ELF-1 (cell line): Measurements from ENCODE around the gene PTPRR.

Source experiments
- DNase-seq: peaks from one replicate; pipeline ENCODE4 v3.0.0-alpha.2; 2016; ENCODE audit warnings: low read depth, low spot score

PTPRR gene

DNA sequence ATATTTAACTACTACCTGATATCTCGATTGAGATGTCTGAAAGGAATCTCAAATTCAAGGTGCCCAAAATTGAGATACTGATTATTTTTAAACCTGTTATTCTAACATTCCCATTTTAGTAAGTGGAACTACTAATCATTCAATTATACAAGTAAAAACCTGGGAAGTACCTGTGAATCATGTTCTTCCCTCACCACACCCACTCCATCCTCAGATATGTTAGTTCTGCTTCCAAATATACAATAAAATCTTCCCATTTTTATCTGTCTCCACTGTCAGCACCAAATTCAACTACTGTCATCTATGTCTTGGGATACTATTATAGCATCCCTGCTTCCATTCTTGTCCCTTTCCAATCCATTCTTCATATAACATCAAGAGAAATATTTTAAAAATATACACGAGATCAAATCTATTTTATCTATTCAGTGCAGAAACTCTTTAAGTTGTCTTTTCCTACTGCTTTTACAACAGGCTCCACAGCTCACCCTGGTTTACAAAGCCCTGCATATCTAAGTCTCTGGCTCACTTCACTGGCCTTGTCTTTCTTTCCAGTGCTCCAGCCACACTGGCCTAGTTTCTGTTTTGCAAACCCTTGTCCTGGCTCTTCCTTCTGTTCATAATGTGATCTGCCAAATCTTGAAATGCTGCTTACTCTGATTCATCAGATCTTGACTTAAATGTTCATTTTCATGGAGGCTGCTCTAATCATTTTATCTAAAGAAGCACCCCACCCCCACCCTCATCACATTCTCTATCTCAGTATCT is 122.3 kb downstream of the PTPRR start:
- DNase-seq: no peak

- no peak for DNase-seq
These were observed 123.5 kb downstream of the PTPRR start for GRCh38 chr12:70796989-70797388.

DNA sequence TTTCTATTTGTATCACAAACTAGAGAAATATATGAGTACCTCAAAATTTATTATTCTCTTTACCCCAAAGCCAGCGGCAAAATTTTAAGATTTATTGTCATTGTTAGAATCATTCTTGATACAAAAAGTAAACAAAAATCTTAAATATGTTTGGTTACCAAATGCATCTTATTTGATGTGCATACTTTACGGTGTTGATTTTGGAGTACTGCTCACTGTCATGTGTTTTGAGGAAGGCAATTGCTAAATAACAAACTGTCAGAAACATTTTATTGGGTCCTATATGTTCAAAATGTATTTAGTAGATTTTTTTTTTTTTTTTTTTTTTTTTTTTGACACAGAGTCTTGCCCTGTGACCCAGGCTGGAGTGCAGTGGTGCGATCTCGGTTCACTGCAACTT is 124.9 kb downstream of the PTPRR start:
- DNase-seq: no peak

- no peak for DNase-seq
These were observed 126.4 kb downstream of the PTPRR start for GRCh38 chr12:70794131-70794530.

GRCh38 chr12:70788774-70789173 is 131.8 kb downstream of the PTPRR start:
- no peak for DNase-seq

- no peak for DNase-seq
These were observed 132.9 kb downstream of the PTPRR start for GRCh38 chr12:70787612-70788011.

GRCh38 chr12:70785896-70786295 is 134.6 kb downstream of the PTPRR start:
- no peak for DNase-seq

- DNase-seq: no peak
These were observed 136.4 kb downstream of the PTPRR start for GRCh38 chr12:70784042-70784668.

DNA sequence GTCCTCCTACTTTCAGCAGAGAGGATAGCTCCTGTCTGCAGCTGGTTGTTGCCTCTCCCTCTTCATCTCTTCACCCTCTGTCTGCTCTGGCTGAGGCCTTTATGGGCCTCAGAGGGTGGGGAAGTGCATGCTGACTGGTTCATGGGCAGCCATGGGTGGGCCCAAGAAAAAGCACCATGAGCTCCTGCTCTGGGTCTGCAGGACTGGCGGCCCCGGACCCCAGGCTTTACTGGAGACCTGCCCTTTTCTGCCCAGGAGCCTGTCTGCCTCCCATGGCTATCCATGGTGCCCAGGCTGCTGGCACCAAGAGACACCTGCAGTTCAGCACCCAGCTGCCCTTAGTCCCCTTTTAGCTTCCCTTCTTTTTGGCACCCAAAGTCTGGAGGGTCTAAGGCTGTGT is 137.1 kb downstream of the PTPRR start:
- no peak for DNase-seq

DNA sequence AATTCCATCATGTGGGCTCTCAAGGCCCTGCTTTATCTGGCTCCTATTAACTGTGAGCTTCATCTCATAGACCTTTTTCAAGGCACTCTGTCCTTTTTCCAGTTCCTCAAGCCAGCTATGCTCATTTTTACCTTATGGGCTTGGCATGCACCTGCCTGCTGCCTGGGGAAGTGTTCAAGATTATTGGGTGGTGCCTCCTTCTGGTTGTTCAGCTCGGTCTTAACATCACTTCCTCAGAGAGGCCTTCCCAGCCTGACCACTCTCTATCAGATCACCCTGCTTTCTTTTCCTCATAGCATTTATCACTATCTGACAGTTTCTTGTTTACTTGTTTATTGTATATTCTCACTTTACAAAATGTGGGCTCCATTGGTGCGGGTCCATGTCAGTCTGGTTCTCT is 141.3 kb downstream of the PTPRR start:
- no peak for DNase-seq

DNA sequence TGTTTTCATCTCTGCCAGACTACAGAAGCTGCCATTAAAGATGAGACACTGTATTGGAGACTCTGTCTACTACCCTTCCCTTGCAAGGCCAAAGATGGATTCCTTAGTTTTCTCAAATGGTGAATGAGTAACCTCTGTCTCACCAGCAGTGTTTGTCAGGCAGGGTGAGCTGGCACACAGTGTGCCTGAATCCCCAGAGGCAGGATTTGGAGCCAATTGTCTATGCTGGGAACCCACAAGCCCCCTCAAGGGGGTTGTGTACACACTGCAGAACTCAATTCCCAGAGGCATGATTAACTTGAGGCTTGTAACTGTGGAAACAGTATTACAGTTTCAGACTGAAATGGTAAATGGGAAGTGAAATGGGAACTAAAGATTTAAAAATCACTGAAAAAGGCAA is 146.5 kb downstream of the PTPRR start:
- DNase-seq: no peak

- DNase-seq: no peak
These were observed 147.7 kb downstream of the PTPRR start for GRCh38 chr12:70772836-70773235.

- no peak for DNase-seq
These were observed 149.0 kb downstream of the PTPRR start for GRCh38 chr12:70771581-70771980.

DNA sequence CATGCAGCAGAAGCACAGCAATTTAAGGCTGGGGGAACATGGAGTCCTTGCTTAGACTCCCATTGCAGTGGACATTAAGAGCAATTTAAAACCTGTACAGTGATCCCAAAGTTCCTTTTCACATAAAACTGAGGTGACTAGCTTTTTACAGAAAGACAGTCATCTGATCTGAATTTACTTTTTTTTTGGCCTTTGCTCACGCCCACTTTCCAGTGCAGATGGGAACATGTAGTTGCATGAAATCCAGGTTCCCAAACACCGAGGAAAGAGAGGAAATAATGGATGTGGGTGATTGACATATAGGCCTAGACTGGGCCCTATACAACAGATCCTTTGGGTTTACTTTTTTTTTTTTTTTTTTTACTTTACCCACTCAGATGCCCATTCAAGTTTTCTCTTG is 156.9 kb downstream of the PTPRR start:
- no peak for DNase-seq

DNA sequence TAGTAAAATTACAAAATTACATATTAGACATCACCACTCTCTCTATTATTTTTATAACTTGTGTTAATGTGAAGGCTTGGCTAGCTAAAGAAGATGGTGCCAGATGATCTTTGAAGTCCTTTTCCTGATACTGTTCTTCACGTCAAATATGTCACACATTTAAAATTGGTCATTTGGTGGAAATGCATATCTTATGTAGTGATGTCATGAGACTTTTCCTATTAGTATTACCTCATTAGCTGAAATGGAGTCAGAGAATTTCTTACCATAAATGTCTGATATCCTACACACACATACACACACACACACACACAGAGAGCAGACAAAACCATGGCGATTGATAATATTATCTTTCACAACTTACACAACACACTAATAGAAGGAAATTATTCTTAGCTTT is 158.5 kb downstream of the PTPRR start:
- no peak for DNase-seq

- no peak for DNase-seq
These were observed 161.2 kb downstream of the PTPRR start for GRCh38 chr12:70759161-70759918.

DNA sequence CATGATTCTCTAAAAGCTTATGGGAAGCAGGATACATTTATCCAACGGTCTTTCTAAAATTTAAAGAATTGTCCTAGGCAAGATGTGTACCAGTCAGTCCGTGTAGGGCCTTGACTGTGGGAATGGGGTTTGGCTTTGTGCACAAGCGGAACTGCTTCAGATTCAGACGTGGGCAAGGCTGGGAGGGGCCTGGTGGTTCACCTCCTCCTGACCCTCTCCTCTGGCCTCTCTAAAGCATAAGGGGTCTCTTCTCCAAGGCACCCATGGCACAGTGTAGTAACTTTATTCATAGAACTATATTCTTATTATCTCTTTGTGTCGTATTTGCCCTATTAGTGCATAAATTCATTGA is 162.1 kb downstream of the PTPRR start:
- DNase-seq: no peak

- no peak for DNase-seq
These were observed 162.6 kb downstream of the PTPRR start for GRCh38 chr12:70757830-70758493.

- no peak for DNase-seq
These were observed 163.7 kb downstream of the PTPRR start for GRCh38 chr12:70756791-70757190.

DNA sequence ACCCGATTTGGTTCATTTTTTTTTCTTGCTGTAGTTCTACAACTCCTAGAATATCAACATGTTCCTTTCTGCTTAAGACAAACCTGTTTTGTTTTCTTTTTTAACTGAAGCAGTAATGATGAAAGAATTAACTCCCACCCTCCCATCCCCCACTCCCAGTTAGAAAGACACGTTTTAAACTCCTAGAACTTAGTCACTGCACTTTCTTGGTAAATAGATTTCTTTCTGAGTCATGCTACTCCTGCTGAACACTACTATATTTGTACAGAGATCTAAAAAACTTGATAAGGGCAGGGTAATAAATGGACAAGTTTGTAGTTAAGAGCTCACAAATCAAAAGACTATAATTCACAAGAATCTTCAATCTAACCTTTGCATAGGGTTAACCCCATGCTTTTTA is 164.4 kb downstream of the PTPRR start:
- DNase-seq: no peak

DNA sequence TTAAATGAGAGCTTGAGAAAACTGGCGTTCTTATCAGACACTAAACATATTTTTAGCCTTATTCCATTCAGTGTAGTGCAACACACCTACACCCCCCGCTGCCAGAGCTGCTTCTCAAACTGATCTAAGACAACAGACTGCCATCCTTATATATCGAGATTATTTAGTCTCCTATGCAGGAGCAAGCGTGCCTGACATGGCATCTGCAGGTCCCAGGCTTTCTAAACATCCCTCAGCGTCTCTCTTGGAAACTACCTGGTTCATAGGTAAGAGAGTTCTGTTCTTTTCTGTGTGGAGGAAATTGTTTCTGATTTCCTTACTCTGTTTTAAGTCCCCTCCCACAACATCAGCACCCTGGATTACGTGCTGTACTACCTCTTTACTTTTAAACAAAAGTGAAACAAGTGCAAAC is 166.2 kb downstream of the PTPRR start:
- no peak for DNase-seq

- DNase-seq: no peak
These were observed 168.2 kb downstream of the PTPRR start for GRCh38 chr12:70752327-70752726.
